Jurkat, Clone E6-1 (cell line): ENCODE data around the gene NCAPG2.
"Not testable (repeated sequence)": the region's sequence is repeated elsewhere in the genome, so short reads cannot be mapped to it uniquely, and the experiment has no call there.

ENCODE experiments used
- DNase-seq: peaks from one replicate; pipeline ENCODE4 v3.0.0-alpha.2; 2011; ENCODE audit warnings: low read depth, low spot score
- H3K4me3 ChIP-seq: 2 replicates; pipeline ENCODE4 v1.5.1; 2011; ENCODE audit warnings: mild to moderate bottlenecking, low read length, control low read depth, moderate library complexity

The NCAPG2 gene

GRCh38 chr7:158651968-158652565 is 52.5 kb downstream of the NCAPG2 start:
- DNase-seq, result no peak
- no peak overlapping the region for H3K4me3 ChIP-seq

GRCh38 chr7:158650821-158651225 is 53.8 kb downstream of the NCAPG2 start:
- H3K4me3 ChIP-seq, result no peak overlapping the region
- DNase-seq, result peak; percentile 67

- no peak overlapping the region for H3K4me3 ChIP-seq
- no peak for DNase-seq
Measured at GRCh38 chr7:158649279-158649678, 55.3 kb downstream of the NCAPG2 start.

DNA sequence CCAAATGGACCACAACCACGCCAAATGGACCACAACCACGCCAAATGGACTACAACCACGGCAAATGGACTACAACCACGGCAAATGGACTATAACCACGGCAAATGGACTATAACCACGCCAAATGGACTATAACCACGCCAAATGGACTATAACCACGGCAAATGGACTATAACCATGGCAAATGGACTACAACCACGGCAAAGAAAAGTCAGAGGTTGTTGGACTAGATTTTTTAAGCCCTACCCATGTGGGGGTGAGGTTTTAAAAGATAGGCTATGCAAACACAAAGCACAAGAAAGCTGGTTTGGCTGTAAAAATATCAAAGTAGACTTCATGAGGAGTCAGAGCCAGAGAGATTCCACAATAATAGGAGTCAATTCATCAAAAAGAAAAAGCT is 55.8 kb downstream of the NCAPG2 start:
- H3K4me3 ChIP-seq, result no peak overlapping the region
- no peak for DNase-seq

DNA sequence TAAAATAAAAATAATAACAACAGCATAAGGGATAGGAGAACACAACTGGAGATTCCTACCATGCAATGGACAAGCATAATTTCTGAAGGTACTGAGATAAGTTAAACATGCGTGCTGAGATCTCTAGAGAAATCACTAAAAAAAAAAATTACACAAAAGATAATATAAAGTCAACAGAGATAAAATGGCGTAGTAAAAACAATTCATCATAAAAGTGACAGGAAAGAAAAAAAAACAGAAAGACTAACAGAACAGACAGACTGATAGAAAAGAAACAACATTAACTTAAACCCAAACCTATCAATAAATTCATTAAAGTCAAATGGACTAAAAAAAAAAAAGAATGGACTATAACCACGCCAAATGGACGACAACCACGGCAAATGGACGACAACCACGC is 56.4 kb downstream of the NCAPG2 start:
- H3K4me3 ChIP-seq, result no peak overlapping the region
- no peak for DNase-seq

DNA sequence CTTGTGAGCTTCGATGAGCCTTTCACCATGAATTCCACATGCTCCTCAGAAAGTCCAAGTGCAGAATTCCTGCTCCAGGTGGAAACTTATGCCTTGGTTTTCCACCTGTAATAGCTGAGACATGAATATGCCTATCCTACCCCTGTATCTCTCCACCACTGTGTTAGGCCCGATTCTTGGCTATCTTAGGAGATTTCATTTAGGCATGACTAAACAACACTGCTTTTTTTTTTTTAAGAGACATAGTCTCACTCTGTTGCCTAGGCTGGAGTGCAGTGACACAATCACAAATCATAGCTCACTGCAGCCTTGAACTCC is 57.2 kb downstream of the NCAPG2 start:
- DNase-seq, result no peak
- H3K4me3 ChIP-seq, result no peak overlapping the region

GRCh38 chr7:158646766-158647474 is 57.7 kb downstream of the NCAPG2 start:
- peak; percentile 29 for DNase-seq

GRCh38 chr7:158645842-158646241 is 58.8 kb downstream of the NCAPG2 start:
- H3K4me3 ChIP-seq, result no peak overlapping the region
- no peak for DNase-seq

More at GRCh38 chr7:158646766-158647474, 57.7 kb downstream of the NCAPG2 start:
- H3K4me3 ChIP-seq, result no peak overlapping the region

- no peak for DNase-seq
- H3K4me3 ChIP-seq, result no peak overlapping the region
Measured at GRCh38 chr7:158642149-158642548, 62.5 kb downstream of the NCAPG2 start.

DNA sequence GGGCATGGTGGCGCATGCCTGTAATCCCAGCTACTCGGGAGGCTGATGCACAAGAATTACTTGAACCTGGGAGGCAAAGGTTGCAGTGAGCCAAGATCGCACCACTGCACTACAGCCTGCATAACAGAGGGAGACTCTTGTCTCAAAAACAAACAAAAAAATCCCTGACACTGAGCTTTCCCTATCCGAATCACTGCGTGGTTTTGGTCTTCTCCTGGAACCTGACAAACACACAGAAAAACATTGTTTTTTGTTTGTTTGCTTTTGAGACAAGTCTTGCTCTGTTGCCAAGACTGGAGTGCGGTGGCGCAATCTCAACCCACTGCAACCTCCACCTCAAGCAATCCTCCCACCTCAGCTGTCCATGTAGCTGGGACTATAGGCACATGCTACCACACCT is 66.6 kb downstream of the NCAPG2 start:
- H3K4me3 ChIP-seq, result no peak overlapping the region
- no peak for DNase-seq

DNA sequence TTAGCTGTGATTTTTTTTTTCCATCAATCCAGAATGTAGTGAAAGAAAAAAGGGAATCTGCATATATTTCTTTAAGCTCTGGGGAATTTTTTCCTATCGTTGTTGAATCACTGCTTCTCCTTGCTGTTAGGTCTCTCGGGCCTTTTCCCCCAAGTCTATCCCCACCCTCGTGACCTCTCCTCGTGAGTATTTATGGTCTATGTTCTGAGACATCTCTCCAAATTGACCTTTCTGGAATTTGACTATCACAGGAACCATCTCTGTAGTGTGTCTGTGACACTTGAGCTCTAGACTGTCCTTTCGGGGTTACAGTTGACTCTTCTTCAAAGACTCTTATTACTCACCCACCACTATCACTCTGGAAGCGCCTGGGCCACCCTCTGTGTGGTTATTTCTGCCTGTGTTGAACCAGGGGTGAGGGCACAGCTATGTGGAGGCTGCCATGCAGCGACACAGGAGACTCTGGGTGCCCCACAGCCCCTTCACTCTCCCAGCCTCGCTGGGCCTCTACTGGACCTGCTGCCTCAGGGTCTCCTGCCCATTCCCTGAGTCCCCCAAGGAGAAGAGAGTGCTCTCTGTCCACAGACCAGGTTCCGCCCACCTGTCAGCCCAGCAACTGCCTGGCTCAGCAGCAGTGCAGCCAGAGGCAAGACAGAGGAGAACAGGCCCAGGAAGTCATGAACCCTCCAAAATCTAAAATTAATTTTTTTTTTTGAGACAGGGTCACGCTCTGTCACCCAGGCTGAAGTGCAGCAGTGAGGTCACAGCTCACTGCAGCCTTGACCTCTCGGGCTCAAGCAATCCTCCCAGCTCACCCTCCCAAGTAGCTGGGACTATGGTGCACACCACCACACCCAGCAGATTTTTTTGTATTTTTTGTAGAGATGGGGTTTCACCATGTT is 71.3 kb downstream of the NCAPG2 start:
- no peak for DNase-seq
- H3K4me3 ChIP-seq, result no peak overlapping the region

- no peak for DNase-seq
- no peak overlapping the region for H3K4me3 ChIP-seq
Measured at GRCh38 chr7:158631574-158632195, 72.9 kb downstream of the NCAPG2 start.

- not testable (repeated sequence) for DNase-seq, H3K4me3 ChIP-seq
Measured at GRCh38 chr7:158626289-158626688, 78.3 kb downstream of the NCAPG2 start.

GRCh38 chr7:158623241-158623640 is 81.4 kb downstream of the NCAPG2 start:
- DNase-seq, result no peak

DNA sequence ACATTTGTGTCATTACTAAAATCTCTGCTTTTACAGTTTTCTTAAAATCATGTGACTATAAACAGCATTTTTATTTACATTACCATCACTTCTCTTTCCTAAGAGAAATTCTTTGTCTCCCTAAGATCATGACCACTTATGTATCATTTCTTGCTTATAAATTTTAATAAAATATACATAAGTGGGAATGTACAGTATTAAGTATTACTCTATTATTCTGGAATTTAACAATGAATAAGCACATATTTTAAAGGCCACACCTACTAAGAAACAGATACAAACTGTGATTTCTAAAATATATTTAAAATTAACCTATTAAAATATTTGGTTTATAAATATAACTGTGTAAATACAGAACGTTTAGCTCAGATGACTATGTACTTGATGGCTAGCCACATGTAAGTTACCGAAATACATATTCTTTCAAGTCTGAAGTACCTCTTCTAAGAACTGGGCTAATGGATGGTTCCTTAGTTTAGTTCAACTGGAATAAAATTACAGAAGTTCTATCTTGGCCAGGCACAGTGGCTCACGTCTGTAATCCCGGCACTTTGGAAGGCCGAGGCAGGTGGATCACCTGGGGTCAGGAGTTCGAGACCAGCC is 83.7 kb downstream of the NCAPG2 start:
- DNase-seq, result no peak
- no peak overlapping the region for H3K4me3 ChIP-seq

More at GRCh38 chr7:158623241-158623640, 81.4 kb downstream of the NCAPG2 start:
- no peak overlapping the region for H3K4me3 ChIP-seq

DNA sequence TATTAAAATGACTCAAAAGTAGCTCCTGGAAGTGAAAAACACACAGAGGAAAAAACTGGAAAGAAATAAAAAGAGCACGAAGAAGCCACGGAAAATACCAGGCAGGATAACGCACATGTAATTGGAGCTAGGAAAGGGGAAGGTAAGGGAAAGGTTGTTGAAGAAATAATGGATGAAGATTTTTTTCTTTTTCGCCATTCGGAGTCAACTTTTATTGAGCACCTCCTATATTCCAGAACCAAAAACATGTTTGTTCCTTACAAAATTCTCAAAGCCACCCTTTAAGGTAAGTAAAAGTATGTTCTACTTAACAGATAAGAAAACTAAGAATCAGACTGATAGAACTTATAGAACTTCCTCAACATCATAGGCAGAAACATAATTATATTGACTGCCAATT is 84.2 kb downstream of the NCAPG2 start:
- H3K4me3 ChIP-seq, result no peak overlapping the region
- DNase-seq, result no peak

DNA sequence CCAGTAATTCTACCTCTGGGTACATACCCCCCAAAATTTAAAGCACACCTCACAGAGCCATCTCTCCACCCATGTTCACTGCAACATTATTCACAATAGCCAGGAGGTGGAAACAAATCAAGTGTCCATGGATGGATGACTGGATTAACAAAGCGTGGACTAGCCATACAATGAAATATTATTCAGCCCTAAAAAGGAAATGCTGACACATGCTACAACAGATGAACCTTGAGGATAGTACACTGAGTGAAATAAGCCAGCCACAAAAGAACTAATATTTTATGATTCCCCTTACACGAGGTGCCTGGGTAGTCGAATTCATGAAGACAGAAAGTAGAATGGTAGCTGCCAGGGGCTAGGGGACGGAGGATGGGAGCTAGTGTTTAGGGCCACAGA is 85.9 kb downstream of the NCAPG2 start:
- no peak overlapping the region for H3K4me3 ChIP-seq
- DNase-seq, result no peak

- no peak for DNase-seq
- H3K4me3 ChIP-seq, result no peak overlapping the region
Measured at GRCh38 chr7:158617737-158618128, 86.9 kb downstream of the NCAPG2 start.

- no peak for DNase-seq
- no peak overlapping the region for H3K4me3 ChIP-seq
Measured at GRCh38 chr7:158616050-158616449, 88.6 kb downstream of the NCAPG2 start.
